ENCODE measurements around the gene NEGR1.

The NEGR1 gene

DNA sequence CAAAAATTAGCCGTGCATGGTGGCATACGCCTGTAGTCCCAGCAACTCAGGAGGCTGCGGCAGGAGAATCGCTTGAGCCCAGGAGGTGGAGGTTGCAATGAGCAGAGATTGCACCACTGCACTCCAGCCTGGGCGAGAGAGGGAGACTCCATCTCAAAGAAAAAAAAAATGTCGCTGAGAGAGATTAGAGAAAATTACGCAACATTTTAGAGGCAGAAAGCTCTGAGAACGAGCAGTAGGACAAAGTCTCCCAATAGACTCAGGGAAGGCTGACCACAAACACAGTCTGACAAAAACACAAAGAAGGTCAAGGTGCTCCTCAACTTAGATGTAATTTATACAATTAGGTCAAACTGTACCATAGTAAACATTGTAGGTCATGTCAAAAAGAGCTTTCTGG is 833.9 kb downstream of the NEGR1 start:
- no peaks in the 10 kb centered on the region for H3K4me1 ChIP-seq (ENCODE audit: insufficient read depth, low read length, poor library complexity, severe bottlenecking)
- H3K9me3 ChIP-seq (ENCODE audit: insufficient read depth, low read depth, low read length), result no peaks in the 10 kb centered on the region
- no peaks in the 10 kb centered on the region for H3K27me3 ChIP-seq (ENCODE audit: insufficient read depth, low read length, poor library complexity, severe bottlenecking)
- H3K9ac ChIP-seq (ENCODE audit: low read depth, low read length, poor library complexity, severe bottlenecking), result no peak overlapping the region
- no peak overlapping the region for H3K4me3 ChIP-seq (ENCODE audit: low read length, poor library complexity, severe bottlenecking)
- H4K20me1 ChIP-seq (ENCODE audit: insufficient read depth, low read length, poor library complexity, severe bottlenecking), result no peaks in the 10 kb centered on the region
- H3F3A ChIP-seq (ENCODE audit: low read depth), result no peaks in the 10 kb centered on the region
- H3K9me2 ChIP-seq (replicated peaks; ENCODE audit: low read depth, low read length), result no peaks in the 10 kb centered on the region
- no peak overlapping the region for H2AFZ ChIP-seq (ENCODE audit: low read length)
- no peak for TF ChIP-seq EZH2phosphoT487 (IDR thresholded peaks at IDR 0.05; ENCODE audit: borderline replicate concordance)
- TF ChIP-seq, protein P1, sequence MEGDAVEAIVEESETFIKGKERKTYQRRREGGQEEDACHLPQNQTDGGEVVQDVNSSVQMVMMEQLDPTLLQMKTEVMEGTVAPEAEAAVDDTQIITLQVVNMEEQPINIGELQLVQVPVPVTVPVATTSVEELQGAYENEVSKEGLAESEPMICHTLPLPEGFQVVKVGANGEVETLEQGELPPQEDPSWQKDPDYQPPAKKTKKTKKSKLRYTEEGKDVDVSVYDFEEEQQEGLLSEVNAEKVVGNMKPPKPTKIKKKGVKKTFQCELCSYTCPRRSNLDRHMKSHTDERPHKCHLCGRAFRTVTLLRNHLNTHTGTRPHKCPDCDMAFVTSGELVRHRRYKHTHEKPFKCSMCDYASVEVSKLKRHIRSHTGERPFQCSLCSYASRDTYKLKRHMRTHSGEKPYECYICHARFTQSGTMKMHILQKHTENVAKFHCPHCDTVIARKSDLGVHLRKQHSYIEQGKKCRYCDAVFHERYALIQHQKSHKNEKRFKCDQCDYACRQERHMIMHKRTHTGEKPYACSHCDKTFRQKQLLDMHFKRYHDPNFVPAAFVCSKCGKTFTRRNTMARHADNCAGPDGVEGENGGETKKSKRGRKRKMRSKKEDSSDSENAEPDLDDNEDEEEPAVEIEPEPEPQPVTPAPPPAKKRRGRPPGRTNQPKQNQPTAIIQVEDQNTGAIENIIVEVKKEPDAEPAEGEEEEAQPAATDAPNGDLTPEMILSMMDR (conservative IDR thresholded peaks at IDR 0.05; ENCODE audit: low read length), result no peak
- H3K4me2 ChIP-seq (ENCODE audit: low read depth, low read length, poor library complexity, severe bottlenecking), result no peak overlapping the region
- no peaks in the 10 kb centered on the region for H3K36me3 ChIP-seq (ENCODE audit: insufficient read depth, low read length)
- H3K79me2 ChIP-seq (ENCODE audit: insufficient read depth, low read length), result no peaks in the 10 kb centered on the region

DNA sequence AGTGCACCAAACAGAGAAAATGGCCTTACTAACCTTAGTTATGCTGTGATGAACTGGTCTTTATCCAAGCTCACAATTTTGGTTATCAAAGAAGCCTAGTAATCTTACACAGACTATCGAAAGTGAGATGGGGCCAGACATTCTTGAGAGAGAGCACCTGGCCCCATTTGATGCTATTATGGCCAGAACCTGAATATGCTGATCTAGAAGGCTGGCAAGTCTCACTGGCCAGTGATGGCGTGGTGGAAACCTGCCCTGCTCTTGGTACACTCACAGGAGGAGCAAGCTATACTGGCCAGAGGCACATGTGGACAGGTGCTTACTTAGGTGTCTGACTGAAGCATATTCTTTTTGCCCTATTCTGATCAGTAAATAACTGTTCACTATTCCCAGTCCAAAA is 843.7 kb downstream of the NEGR1 start:
- H3F3A ChIP-seq (ENCODE audit: low read depth), result no peaks in the 10 kb centered on the region
- no peaks in the 10 kb centered on the region for H3K27me3 ChIP-seq (ENCODE audit: insufficient read depth, low read length, poor library complexity, severe bottlenecking)
- H3K4me3 ChIP-seq (ENCODE audit: low read length, poor library complexity, severe bottlenecking), result no peak overlapping the region
- no peaks in the 10 kb centered on the region for H4K20me1 ChIP-seq (ENCODE audit: insufficient read depth, low read length, poor library complexity, severe bottlenecking)
- H3K9me2 ChIP-seq (replicated peaks; ENCODE audit: low read depth, low read length), result no peaks in the 10 kb centered on the region
- no peak overlapping the region for H2AFZ ChIP-seq (ENCODE audit: low read length)
- H3K79me2 ChIP-seq (ENCODE audit: insufficient read depth, low read length), result no peaks in the 10 kb centered on the region
- H3K4me2 ChIP-seq (ENCODE audit: low read depth, low read length, poor library complexity, severe bottlenecking), result no peak overlapping the region
- TF ChIP-seq, protein P1 (conservative IDR thresholded peaks at IDR 0.05; ENCODE audit: low read length), result no peak
- TF ChIP-seq EZH2phosphoT487 (IDR thresholded peaks at IDR 0.05; ENCODE audit: borderline replicate concordance), result no peak
- H3K36me3 ChIP-seq (ENCODE audit: insufficient read depth, low read length), result no peaks in the 10 kb centered on the region
- H3K4me1 ChIP-seq (ENCODE audit: insufficient read depth, low read length, poor library complexity, severe bottlenecking), result no peaks in the 10 kb centered on the region
- H3K9ac ChIP-seq (ENCODE audit: low read depth, low read length, poor library complexity, severe bottlenecking), result no peak overlapping the region
- H3K9me3 ChIP-seq (ENCODE audit: insufficient read depth, low read depth, low read length), result no peaks in the 10 kb centered on the region

DNA sequence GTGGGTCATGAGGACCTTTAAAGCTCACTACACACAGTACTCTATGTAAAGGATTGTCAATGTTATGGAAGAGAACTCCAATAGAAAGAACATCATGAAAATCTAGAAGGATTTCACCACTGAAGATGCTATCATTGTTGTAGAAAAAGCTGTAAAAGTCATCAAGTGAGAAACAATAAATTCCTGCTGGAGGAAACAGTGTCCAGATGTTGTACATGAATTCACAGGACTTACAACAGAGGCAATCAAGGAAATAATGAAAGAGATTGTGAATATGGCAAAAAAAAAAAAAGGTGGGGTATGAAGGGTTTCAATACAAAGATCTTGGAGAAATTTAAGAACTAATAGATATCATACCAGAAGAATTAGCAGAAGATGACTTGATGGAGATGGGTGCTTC is 846.4 kb downstream of the NEGR1 start:
- Histone ChIP-seq H3K79me2 (ENCODE audit: insufficient read depth, low read length) (no peaks in the 10 kb centered on the region), H3K4me3 (ENCODE audit: low read length, poor library complexity, severe bottlenecking) (no peak overlapping the region)
- TF ChIP-seq, protein P1 (conservative IDR thresholded peaks at IDR 0.05; ENCODE audit: low read length), result no peak
- TF ChIP-seq EZH2phosphoT487 (IDR thresholded peaks at IDR 0.05; ENCODE audit: borderline replicate concordance), result no peak

More for the DNA sequence above, 846.4 kb downstream of the NEGR1 start:
- Histone ChIP-seq H3K36me3 (ENCODE audit: insufficient read depth, low read length) (no peaks in the 10 kb centered on the region), H2AFZ (ENCODE audit: low read length) (no peak overlapping the region), H3K27me3 (ENCODE audit: insufficient read depth, low read length, poor library complexity, severe bottlenecking) (no peaks in the 10 kb centered on the region), H3K9me3 (ENCODE audit: insufficient read depth, low read depth, low read length) (no peaks in the 10 kb centered on the region), H3K4me1 (ENCODE audit: insufficient read depth, low read length, poor library complexity, severe bottlenecking) (no peaks in the 10 kb centered on the region), H3K4me2 (ENCODE audit: low read depth, low read length, poor library complexity, severe bottlenecking) (no peak overlapping the region), H3F3A (ENCODE audit: low read depth) (no peaks in the 10 kb centered on the region), H3K9ac (ENCODE audit: low read depth, low read length, poor library complexity, severe bottlenecking) (no peak overlapping the region), H3K9me2 (replicated peaks; ENCODE audit: low read depth, low read length) (no peaks in the 10 kb centered on the region), H4K20me1 (ENCODE audit: insufficient read depth, low read length, poor library complexity, severe bottlenecking) (no peaks in the 10 kb centered on the region)

Data from Loucy (cell line).